ENCODE measurements around the gene FLCN. TPM values are rescaled to one million over a fixed set of nuclear protein-coding genes. Genes with fewer than 3 reads are reported as not detected.

Gene FLCN
- total RNA-seq (2014; rRNA removed; shearing (Covaris generic)) (35.9 and 36.6 TPM in 2 replicates), polyA plus RNA-seq (2016; fragmentation: Nextera tagmentation; extraction: Ambion mirVana) (12.1 and 15.8 TPM in 2 replicates)
- long read RNA-seq, partial matches to known transcripts: 0 of 2 reads
- long read RNA-seq, other reads (novel, unspliced or antisense): 2 of 2 reads

GRCh38 chr17:17237026-17237799 is at the start of gene FLCN:
TSS of gene FLCN (minus strand) at chr17:17237168. CDS start at chr17:17228137, 9,031 bp downstream.
- Histone ChIP-seq H3K27me3 (ENCODE audit: insufficient read depth) (no peaks in the 10 kb centered on the region), H4K20me1 (replicated peaks; ENCODE audit: insufficient read depth) (peaks cover 11% of the 10 kb centered on the region; the same call in 1 of the 2 replicates), H2AFZ (peak within 1 kb of the TSS; percentile 56), H3K4me2 (peak within 1 kb of the TSS; percentile 78), H3K4me3 (peak within 1 kb of the TSS; percentile 98), H3F3A (replicated peaks; ENCODE audit: low read depth) (0 out of 2 replicates have a peak, but pooled peaks cover 5% of the 10 kb centered on the region), H3K9me2 (ENCODE audit: insufficient read depth) (no peaks in the 10 kb centered on the region), H3K36me3 (ENCODE audit: insufficient read depth) (no peaks in the 10 kb centered on the region), H3K79me2 (replicated peaks; ENCODE audit: insufficient read depth) (peaks cover 43% of the 10 kb centered on the region), H3K27ac (ENCODE audit: low read depth) (peak within 1 kb of the TSS; percentile 75), H3K4me1 (ENCODE audit: insufficient read depth) (peaks cover 10% of the 10 kb centered on the region)
- TF ChIP-seq ZNF331 (CRISPR knock-in tag; IDR thresholded peaks at IDR 0.05; ENCODE audit: low read depth) (no peak), POLR2AphosphoS5 (IDR thresholded peaks at IDR 0.05; ENCODE audit: low read depth) (peak; percentile 85), ZNF114 (CRISPR knock-in tag; IDR thresholded peaks at IDR 0.05) (no peak)
- DNase-seq (ENCODE audit: low spot score) (peak; percentile 84), ATAC-seq (peak; percentile 92)
- Mint-ChIP-seq H3K36me3 (ENCODE audit: low read depth) (peaks cover 7% of the 10 kb centered on the region), H3K4me1 (peaks cover 16% of the 10 kb centered on the region), H3K4me3 (peak within 1 kb of the TSS; percentile 98), H3K27ac (peak within 1 kb of the TSS; percentile 100), H3K27me3 (ENCODE audit: insufficient read depth, low read depth, poor library complexity) (peaks cover 11% of the 10 kb centered on the region), H3K9me3 (no peaks in the 10 kb centered on the region)

DNA sequence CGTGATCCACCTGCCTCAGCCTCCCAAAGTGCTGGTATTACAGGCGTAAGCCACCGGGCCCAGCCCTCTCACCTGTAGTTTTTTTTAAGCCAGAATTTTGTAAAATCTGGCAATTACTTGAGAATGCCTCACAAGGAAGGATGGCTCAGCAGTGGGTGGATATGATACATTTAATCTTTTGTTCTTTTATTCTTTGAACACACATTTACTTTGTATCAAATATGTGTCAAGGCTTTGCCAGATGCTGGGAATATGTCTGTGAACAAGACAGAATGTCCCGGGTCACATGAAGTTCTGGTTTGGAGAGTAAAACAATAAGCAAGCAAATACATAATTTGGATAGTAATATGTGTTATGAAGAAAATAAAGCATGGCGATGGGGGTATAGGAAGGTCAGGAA is 49.0 kb upstream of the FLCN start:
- H2AFZ ChIP-seq: no peak overlapping the region
- Mint-ChIP-seq H3K4me3 (no peak overlapping the region), H3K4me1 (peaks cover 7% of the 10 kb centered on the region; the same call in 2 of the 3 replicates), H3K27me3 (ENCODE audit: insufficient read depth, low read depth, poor library complexity) (peaks cover 7% of the 10 kb centered on the region), H3K9me3 (no peaks in the 10 kb centered on the region), H3K36me3 (ENCODE audit: low read depth) (no peaks in the 10 kb centered on the region; the same call in 2 of the 3 replicates), H3K27ac (no peak overlapping the region)
- no peaks in the 10 kb centered on the region for H3K27me3 ChIP-seq (ENCODE audit: insufficient read depth)
- H3F3A ChIP-seq (replicated peaks; ENCODE audit: low read depth): no peaks in the 10 kb centered on the region
- H3K4me2 ChIP-seq: no peak overlapping the region
- no peak overlapping the region for H3K27ac ChIP-seq (ENCODE audit: low read depth)
- H3K79me2 ChIP-seq (replicated peaks; ENCODE audit: insufficient read depth): no peaks in the 10 kb centered on the region
- no peak for DNase-seq (ENCODE audit: low spot score)
- H4K20me1 ChIP-seq (replicated peaks; ENCODE audit: insufficient read depth): no peaks in the 10 kb centered on the region
- no peak overlapping the region for H3K4me3 ChIP-seq
- H3K4me1 ChIP-seq (ENCODE audit: insufficient read depth): 0 out of 2 replicates have a peak, but pooled peaks cover 3% of the 10 kb centered on the region
- H3K36me3 ChIP-seq (ENCODE audit: insufficient read depth): no peaks in the 10 kb centered on the region
- ATAC-seq: no peak
- H3K9me2 ChIP-seq (ENCODE audit: insufficient read depth): no peaks in the 10 kb centered on the region
- TF ChIP-seq ZNF462 (CRISPR knock-in tag; IDR thresholded peaks at IDR 0.05) (no peak), JUNB (IDR thresholded peaks at IDR 0.05; ENCODE audit: unreplicated experiment) (no peak), REST (IDR thresholded peaks at IDR 0.05; ENCODE audit: unreplicated experiment) (no peak), EZH2phosphoT487 (IDR thresholded peaks at IDR 0.05; ENCODE audit: unreplicated experiment) (no peak), ETS1 (IDR thresholded peaks at IDR 0.05) (no peak), STAT1 (IDR thresholded peaks at IDR 0.05; ENCODE audit: unreplicated experiment) (no peak), CREB1 (CRISPR knock-in tag; IDR thresholded peaks at IDR 0.05; ENCODE audit: low read depth) (no peak)

Data from GM23338 (cell line).